Astrocyte of the cerebellum (primary cell): Measurements from ENCODE around the gene CEP57.
A peak's percentile ranks its signal among the peaks of the same experiment; 100 is the strongest.
"Not testable (repeated sequence)": the region's sequence is repeated elsewhere in the genome, so short reads cannot be mapped to it uniquely, and the experiment has no call there.

Source experiments
- DNase-seq: peaks from one replicate; pipeline ENCODE4 v3.0.0-alpha.2; 2011; ENCODE audit warnings: low read depth
- H3K4me3 ChIP-seq: 2 replicates; pipeline ENCODE4 v1.5.1; 2011; ENCODE audit warnings: mild to moderate bottlenecking, low read depth, low read length, moderate library complexity
- CTCF ChIP-seq: IDR thresholded peaks from 2 replicates; pipeline ENCODE4 v1.5.1; 2012; ENCODE audit warnings: low read length, low read depth, moderate library complexity, mild to moderate bottlenecking; ENCODE audit errors: missing control alignments
- in situ Hi-C: cut with HindIII; loops from 2 replicates; pipeline ENCODE4 v1.10.0; 2017; ENCODE audit warnings: low sequenced_read_pairs

Gene CEP57

DNA sequence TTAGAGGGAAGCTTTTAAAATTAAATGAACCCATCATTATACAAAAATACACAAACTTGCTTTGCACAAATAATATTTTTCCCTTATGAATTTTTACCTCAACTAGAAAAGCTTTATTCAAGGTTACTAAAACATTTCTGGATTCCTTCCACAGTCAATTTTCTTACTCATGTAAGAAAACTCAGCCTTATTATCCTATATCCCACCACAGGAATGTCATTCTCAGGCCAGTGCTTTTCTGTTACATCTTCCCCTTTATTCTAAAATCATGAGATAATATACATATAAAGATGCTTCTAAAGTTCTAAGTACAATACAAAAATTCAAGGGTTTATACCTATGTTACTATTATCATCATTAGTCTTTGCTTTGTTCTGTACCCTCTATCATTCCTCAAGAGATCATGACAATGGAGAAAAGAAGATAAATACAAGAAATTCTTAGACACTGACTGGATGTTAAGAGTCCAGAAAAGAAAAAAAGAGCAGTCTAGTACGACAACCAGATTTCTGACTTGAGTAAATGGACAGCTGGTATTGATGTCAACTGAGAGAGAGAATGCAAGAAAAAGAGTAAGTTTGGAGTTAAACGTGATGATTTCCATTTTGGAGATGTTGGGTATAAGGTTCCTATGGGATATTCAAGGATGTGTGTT is 73.3 kb downstream of the CEP57 start:
- in situ Hi-C loops = no loop called here
- DNase-seq = peak; percentile 85
- no peak overlapping the region for H3K4me3 ChIP-seq
- TF ChIP-seq CTCF = no peak

- in situ Hi-C loops = no loop called here
- no peak overlapping the region for H3K4me3 ChIP-seq
- no peak for TF ChIP-seq CTCF
- no peak for DNase-seq
Observed at GRCh38 chr11:95867105-95867504, 76.8 kb downstream of the CEP57 start.

DNA sequence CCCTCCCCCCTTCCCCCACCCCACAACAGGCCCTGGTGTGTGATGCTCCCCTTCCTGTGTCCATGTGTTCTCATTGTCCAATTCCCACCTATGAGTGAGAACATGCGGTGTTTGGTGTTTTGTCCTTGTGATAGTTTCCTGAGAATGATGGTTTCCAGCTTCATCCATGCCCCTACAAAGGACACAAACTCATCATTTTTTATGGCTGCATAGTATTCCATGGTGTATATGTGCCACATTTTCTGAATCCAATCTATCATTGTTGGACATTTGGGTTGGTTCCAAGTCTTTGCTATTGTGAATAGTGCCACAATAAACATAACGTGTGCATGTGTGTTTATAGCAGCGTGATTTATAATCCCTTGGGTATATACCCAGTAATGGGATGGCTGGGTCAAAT is 80.6 kb downstream of the CEP57 start:
- H3K4me3 ChIP-seq, in situ Hi-C loops, DNase-seq: not testable (repeated sequence)

DNA sequence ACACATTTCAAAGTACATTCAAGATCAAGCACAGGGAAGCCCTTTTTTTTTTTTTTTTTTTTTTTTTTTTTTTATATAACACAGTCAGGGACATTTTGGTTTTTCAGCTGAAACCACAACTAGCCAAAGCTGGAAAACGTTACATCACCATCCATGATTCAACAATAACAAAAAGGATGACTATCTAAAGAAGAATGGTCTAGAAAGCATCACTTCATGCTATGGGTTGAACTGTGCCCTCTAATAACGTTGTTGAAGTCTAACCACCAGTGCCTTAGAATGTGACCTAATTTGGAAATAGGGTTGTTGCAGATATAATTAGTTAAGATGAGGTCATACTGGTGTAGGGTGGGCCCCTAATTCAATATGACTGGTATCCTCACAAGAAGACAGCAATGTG is 87.0 kb downstream of the CEP57 start:
- peak; percentile 99 for DNase-seq
- no peak for TF ChIP-seq CTCF
- in situ Hi-C loops = no loop called here

More for the DNA sequence above, 87.0 kb downstream of the CEP57 start:
- H3K4me3 ChIP-seq = no peak overlapping the region
